ENCODE measurements around the gene ABI3.
"Not testable (repeated sequence)": the region's sequence is repeated elsewhere in the genome, so short reads cannot be mapped to it uniquely, and the experiment has no call there.

The ABI3 gene

GRCh38 chr17:49252148-49252695 is 41.7 kb downstream of the ABI3 start:
- DNase-seq (ENCODE audit: low spot score) = no peak

GRCh38 chr17:49254066-49254465 is 43.6 kb downstream of the ABI3 start:
- no peak for DNase-seq (ENCODE audit: low spot score)

- DNase-seq (ENCODE audit: low spot score) = no peak
Observed at GRCh38 chr17:49255125-49255524, 44.6 kb downstream of the ABI3 start.

- no peak for DNase-seq (ENCODE audit: low spot score)
Observed at GRCh38 chr17:49258394-49258793, 47.9 kb downstream of the ABI3 start.

- no peak for DNase-seq (ENCODE audit: low spot score)
Observed at GRCh38 chr17:49259663-49260010, 49.1 kb downstream of the ABI3 start.

- DNase-seq (ENCODE audit: low spot score) = peak; percentile 42
Observed at GRCh38 chr17:49260011-49260816, 49.7 kb downstream of the ABI3 start.

- DNase-seq (ENCODE audit: low spot score) = no peak
Observed at GRCh38 chr17:49260817-49261291, 50.3 kb downstream of the ABI3 start.

- DNase-seq (ENCODE audit: low spot score) = not testable (repeated sequence)
Observed at GRCh38 chr17:49261540-49261939, 51.0 kb downstream of the ABI3 start.

GRCh38 chr17:49266233-49266632 is 55.7 kb downstream of the ABI3 start:
- DNase-seq (ENCODE audit: low spot score) = no peak

GRCh38 chr17:49267912-49268311 is 57.4 kb downstream of the ABI3 start:
- DNase-seq (ENCODE audit: low spot score) = no peak

- DNase-seq (ENCODE audit: low spot score) = no peak
Observed at GRCh38 chr17:49269356-49269755, 58.8 kb downstream of the ABI3 start.
